Colon (tissue), 2 donors: ENCODE data around the gene GPATCH11.

ENCODE experiments used
- FAIRE-seq: peaks from 2 replicates; lab custom pipeline; 2012; peaks lifted over from hg19 to GRCh38; lab: Jason Lieb, UNC
- donor health status: control.
- donor health status: control.

The GPATCH11 gene

DNA sequence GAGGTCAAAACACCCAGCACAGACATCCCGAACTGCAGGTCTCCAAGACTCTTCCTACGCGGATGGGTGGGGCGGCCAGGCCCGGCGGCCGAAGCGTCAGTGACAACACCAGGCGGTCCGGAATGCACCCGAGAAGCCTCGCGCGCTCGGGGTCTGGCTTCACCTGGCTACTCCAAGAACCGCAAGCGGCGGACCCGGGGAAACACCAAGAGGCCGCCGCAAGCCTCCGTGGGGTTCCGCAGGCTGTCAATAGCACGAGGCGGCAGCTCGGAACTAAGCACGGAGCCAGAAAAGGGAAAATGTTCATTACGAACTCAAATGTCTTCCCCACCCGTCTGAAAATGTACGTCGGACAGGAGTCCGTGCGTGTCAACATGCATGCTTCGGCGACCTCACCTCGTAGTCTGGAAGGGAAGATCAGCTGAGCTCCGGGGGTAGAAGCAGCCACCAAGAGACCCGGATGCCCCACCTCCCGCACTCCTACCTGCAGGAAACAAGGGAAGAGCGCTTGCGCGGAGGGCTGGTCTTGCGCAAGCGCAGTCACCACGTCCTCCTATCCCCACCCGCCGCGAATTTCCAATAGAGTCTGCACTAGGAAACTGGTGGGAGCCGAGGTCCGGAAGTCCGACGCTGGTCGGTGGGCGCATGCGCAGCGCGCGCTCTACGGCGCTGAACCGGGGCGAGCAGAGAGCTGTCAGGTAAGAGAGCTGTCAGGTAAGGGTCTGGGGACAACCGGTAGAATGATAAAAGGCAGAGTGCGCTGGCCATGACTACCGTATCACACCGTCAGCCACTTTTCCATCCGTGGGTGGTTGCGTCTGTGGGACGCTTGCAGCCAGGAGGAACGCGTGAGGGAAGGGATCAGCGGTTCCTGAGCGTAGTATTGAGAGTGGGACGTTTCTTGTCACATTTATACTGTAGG lies at the start of gene GPATCH11, which contains the start of gene HEATR5B:
TSS of gene GPATCH11 (plus strand) at position 646 of the 922 bp plus-strand sequence. CDS start 3,864 bp downstream, outside the sequence.
TSS of gene HEATR5B (minus strand) at position 500 of the 922 bp plus-strand sequence. CDS start 958 bp downstream, outside the sequence.
- FAIRE-seq, result no peak

DNA sequence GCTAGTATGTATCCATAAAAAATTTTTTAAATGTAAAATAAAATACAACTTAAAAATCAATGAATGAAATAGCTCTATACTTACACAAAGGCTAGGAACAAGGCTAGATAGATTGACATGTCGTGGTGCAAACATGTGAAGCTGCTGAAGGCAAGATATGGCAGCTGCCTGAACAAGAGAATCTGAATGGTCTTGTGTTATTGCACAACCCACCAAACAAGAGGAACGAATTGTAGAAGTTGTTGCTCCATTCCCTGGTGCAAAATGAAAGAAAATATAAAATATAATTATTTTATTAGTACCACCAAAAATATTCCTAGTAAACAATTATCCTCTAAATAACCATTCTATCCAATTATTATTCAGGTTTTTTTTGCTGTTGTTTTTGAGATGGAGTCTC lies 46.5 kb upstream of the GPATCH11 start:
- no peak for FAIRE-seq

GRCh38 chr2:37039580-37039979 lies 44.7 kb upstream of the GPATCH11 start:
- FAIRE-seq, result no peak

GRCh38 chr2:37052600-37053332 lies 31.6 kb upstream of the GPATCH11 start:
- no peak for FAIRE-seq

DNA sequence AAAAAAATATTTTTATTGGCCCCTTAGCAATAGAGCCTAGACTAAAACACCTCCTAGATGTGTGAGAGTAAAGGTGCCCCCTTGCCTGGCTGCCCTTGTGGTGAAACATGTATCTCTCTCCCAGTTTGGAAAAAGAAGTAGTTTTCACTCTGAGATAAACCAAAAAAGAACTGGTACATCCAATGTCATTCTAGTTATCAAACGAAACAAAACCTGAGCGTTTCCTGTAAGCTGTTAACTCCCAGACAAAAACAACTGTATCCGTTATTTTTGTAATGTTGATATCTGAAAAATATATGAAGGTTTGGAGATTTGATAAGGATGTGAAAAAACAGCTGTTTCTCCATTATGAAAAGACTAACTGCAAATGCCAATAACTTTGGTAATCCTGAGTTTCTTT lies 24.5 kb upstream of the GPATCH11 start:
- no peak for FAIRE-seq

DNA sequence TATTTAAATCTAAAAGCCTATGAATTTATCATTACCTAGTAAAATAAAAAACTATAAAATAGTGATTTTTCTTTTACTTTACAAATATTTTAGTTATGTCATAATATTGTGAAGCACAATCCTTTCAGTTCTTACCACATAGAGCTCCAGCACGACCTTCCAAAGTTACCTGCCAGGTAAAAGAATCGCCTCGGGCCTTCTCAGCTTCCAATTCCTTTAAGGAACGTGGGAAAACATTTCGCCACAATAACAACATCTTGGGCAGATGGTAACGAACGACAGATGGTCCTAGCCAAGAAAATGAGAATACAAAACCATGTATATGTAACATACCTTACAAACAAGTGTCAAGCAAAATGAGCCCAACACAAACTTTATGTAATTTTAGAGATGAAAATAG lies 23.9 kb upstream of the GPATCH11 start:
- FAIRE-seq, result no peak

GRCh38 chr2:37061013-37061711 lies 23.2 kb upstream of the GPATCH11 start:
- FAIRE-seq, result no peak

GRCh38 chr2:37061776-37062175 lies 22.5 kb upstream of the GPATCH11 start:
- FAIRE-seq, result no peak

GRCh38 chr2:37068686-37069085 lies 15.6 kb upstream of the GPATCH11 start:
- no peak for FAIRE-seq

- no peak for FAIRE-seq
Observed at GRCh38 chr2:37070931-37071330, 13.4 kb upstream of the GPATCH11 start.

DNA sequence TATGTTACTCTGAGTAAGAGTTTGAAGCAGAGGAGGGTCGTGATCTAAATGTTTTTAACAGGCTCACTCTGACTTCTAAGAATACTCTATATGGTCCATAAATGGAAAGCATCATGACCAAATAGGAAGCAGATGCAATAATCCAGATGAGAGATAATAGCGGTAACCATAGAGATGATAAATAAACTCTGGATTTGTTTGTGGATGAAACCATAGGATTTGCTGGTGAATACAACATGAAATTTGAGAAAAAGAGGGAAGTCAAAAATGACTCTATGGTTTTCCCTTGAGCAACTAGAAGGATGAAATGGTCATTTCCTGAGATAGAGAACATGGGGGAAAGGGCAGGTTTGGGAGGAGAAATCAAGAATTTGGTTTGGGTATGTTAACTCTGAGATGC lies 4.1 kb upstream of the GPATCH11 start:
- no peak for FAIRE-seq

GRCh38 chr2:37080689-37081088 lies 3.6 kb upstream of the GPATCH11 start:
- no peak for FAIRE-seq

- no peak for FAIRE-seq
Observed at GRCh38 chr2:37084797-37085196, 479 bp downstream of the GPATCH11 start.

DNA sequence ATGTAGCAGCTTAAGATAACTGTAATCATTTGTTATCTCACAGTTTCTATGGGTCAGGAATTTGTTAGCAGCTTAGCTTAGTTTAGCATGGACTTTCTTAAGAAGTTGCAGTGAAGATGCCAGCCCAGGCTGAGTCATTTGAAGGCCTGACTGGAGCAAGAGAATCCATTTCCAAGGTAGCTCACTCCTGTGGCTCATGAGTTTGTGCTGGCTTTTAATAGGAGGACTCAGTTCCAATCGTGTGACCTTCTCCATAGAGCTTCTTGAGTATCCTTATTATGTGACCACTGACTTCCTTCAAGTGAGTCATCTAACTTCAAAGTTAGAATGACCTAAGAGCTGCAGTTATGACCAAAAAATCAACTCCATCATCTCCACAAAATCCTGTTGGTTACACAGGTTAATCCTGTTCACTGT lies 1.4 kb downstream of the GPATCH11 start:
- FAIRE-seq, result no peak

DNA sequence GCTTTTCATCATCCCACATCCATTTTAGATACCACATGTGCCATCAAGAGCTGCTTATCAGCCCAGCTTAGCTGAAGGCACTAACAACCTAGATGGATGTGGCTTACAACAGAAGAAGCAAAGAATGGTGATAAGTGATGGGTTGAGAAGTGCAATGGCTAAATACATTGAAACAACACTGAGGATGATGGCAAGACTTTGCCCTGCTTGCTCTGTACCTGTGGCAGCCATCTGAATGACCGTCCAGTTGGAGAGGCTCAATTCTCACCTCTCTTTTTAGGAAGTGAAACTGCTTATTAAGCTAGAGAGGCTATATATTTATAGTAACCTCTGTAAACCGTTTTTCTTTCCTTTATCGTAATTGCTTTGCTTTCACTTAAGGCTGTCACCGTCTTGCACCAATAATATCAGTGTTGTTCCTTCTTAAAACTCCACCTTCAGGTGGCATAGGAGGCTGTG lies 5.7 kb downstream of the GPATCH11 start:
- no peak for FAIRE-seq

- FAIRE-seq, result no peak
Observed at GRCh38 chr2:37091873-37092272, 7.6 kb downstream of the GPATCH11 start.

- no peak for FAIRE-seq
Observed at GRCh38 chr2:37096568-37096967, 12.2 kb downstream of the GPATCH11 start.

DNA sequence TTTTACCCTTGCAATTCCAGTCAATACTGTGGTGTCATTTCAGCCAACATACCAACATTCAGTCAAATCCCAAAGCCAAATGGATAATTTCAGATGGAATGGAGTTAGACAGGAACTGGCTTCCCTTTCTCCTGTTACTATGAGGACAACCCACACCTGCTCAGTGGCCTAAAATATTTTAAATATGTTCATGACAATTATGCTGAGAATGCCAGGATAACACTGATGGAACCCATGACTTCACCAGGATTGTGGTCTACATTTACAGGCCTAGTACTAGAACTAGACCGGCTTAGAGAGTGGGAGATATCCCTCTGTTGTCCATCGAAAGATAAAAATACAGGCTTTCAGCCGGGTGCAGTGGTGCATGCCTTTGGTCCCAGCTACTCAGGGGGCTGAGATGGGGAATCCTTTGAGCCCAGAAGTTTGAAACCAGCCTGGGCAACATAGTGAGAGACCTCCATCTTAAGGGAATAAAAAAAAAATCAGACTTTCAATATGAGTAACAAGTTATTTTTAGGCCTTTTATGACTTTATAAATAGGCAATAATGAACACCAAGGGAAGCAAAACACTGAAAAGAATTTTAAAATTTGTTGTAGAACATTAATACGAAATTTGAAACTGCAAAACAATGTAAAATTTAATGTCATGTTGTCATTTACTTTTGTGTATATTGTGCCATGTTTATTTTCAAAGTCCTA lies 14.2 kb downstream of the GPATCH11 start:
- no peak for FAIRE-seq

DNA sequence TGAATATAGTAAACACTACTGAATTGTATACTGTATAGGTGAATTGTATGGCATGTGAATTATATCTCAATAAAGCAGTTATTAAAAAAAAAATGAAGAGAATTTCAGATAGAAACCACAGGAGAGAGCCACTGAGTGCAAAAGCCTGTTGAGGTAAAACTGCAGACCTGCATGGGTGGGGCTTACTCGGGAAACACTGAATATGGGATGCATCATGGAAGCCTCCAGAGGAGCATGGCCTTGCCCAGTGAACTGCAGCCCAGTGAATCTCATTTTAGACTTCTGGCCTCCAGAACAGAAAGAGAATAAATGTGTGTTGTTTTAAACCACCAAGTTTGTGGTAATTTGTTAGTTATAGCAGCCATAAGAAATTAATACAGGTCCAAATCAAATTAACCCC lies 15.7 kb downstream of the GPATCH11 start:
- no peak for FAIRE-seq

- no peak for FAIRE-seq
Observed at GRCh38 chr2:37102588-37102987, 18.3 kb downstream of the GPATCH11 start.

GRCh38 chr2:37104178-37104577 lies 19.9 kb downstream of the GPATCH11 start:
- no peak for FAIRE-seq

DNA sequence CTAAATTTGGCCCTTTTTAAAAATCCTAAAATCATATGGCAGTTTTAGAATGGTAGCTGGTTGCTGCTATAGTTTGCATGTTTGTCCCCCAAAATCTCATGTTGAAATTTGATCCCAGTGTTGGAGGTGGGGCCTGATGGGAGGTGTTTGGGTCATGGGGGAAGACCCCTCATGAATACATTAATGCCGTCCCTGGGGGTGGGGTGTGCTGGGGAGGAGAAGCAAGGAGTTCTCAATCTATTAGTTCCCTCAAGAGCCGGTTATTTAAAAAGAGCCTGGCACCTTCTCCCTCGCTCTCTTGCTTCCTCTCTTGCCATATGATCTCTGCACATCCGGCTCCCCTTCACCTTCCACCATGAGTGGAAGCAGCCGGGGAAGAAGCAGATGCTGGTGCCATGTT lies 20.8 kb downstream of the GPATCH11 start:
- no peak for FAIRE-seq
